SK-N-SH (cell line): ENCODE measurements around the gene JMJD4.

Experiments used
- CHD2 ChIP-seq: fragments of 150-350 bp; IDR thresholded peaks from 2 replicates; pipeline ENCODE4 v1.6.1; 2018; ENCODE audit warnings: low read length; ENCODE audit not compliant: partially characterized antibody
- FOSL2 ChIP-seq: IDR thresholded peaks from 2 replicates; pipeline ENCODE4 v1.4.0; 2012; ENCODE audit warnings: low read depth, mild to moderate bottlenecking, moderate library complexity, borderline replicate concordance
- FOXJ3 ChIP-seq: sonication (generic); formaldehyde crosslinking; IDR thresholded peaks from 2 replicates; pipeline ENCODE4 v1.5.1; 2020; ENCODE audit warnings: mild to moderate bottlenecking, missing genetic modification reagents
- PBX3 ChIP-seq: IDR thresholded peaks from 2 replicates; pipeline ENCODE4; 2012
- POLR2AphosphoS5 ChIP-seq: IDR thresholded peaks from 2 replicates; pipeline ENCODE4 v1.6.1; 2012; ENCODE audit warnings: low read depth, low read length
- RAD21 ChIP-seq: IDR thresholded peaks from 2 replicates; pipeline ENCODE4 v1.6.1; 2012; ENCODE audit warnings: mild to moderate bottlenecking, low read length
- SIN3A ChIP-seq: IDR thresholded peaks from 2 replicates; pipeline ENCODE4 v1.6.1; 2012; ENCODE audit warnings: low read depth, mild to moderate bottlenecking, low read length, moderate library complexity, borderline replicate concordance
- SMC3 ChIP-seq: IDR thresholded peaks from 2 replicates; pipeline ENCODE4 v1.6.1; 2012; ENCODE audit warnings: low read depth, low read length, improper control_type of control experiment
- TAF1 ChIP-seq: IDR thresholded peaks from 2 replicates; pipeline ENCODE4 v1.6.1; 2012; ENCODE audit warnings: low read depth, mild to moderate bottlenecking, low read length, moderate library complexity, borderline replicate concordance
- TCF12 ChIP-seq: IDR thresholded peaks from 2 replicates; pipeline ENCODE4 v1.4.0; 2012
- TEAD4 ChIP-seq: IDR thresholded peaks from 2 replicates; pipeline ENCODE4 v1.4.0; 2012; ENCODE audit warnings: mild to moderate bottlenecking, borderline replicate concordance; ENCODE audit not compliant: insufficient read depth
- TF ChIP-seq, protein P1 (sequence below): fragments of 200-600 bp; sonication (generic); IDR thresholded peaks from 2 replicates; pipeline ENCODE4 v1.6.1; 2017; ENCODE audit warnings: antibody characterized with exemption, mild to moderate bottlenecking, moderate library complexity

GRCh38 chr1:227775841-227776240 lies 40.7 kb upstream of the JMJD4 start:
- no peak for TF ChIP-seq POLR2AphosphoS5
- no peak for TF ChIP-seq TAF1
- TF ChIP-seq FOXJ3 (CRISPR knock-in tag), result no peak
- no peak for TF ChIP-seq CHD2
- TF ChIP-seq, protein P1, sequence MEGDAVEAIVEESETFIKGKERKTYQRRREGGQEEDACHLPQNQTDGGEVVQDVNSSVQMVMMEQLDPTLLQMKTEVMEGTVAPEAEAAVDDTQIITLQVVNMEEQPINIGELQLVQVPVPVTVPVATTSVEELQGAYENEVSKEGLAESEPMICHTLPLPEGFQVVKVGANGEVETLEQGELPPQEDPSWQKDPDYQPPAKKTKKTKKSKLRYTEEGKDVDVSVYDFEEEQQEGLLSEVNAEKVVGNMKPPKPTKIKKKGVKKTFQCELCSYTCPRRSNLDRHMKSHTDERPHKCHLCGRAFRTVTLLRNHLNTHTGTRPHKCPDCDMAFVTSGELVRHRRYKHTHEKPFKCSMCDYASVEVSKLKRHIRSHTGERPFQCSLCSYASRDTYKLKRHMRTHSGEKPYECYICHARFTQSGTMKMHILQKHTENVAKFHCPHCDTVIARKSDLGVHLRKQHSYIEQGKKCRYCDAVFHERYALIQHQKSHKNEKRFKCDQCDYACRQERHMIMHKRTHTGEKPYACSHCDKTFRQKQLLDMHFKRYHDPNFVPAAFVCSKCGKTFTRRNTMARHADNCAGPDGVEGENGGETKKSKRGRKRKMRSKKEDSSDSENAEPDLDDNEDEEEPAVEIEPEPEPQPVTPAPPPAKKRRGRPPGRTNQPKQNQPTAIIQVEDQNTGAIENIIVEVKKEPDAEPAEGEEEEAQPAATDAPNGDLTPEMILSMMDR, result no peak
- TF ChIP-seq TCF12, result no peak
- TF ChIP-seq SMC3, result no peak
- TF ChIP-seq PBX3, result no peak
- no peak for TF ChIP-seq RAD21
- no peak for TF ChIP-seq FOSL2
- TF ChIP-seq TEAD4, result no peak
- TF ChIP-seq SIN3A, result no peak
